ENCODE measurements around the gene RMDN2.

Gene RMDN2

DNA sequence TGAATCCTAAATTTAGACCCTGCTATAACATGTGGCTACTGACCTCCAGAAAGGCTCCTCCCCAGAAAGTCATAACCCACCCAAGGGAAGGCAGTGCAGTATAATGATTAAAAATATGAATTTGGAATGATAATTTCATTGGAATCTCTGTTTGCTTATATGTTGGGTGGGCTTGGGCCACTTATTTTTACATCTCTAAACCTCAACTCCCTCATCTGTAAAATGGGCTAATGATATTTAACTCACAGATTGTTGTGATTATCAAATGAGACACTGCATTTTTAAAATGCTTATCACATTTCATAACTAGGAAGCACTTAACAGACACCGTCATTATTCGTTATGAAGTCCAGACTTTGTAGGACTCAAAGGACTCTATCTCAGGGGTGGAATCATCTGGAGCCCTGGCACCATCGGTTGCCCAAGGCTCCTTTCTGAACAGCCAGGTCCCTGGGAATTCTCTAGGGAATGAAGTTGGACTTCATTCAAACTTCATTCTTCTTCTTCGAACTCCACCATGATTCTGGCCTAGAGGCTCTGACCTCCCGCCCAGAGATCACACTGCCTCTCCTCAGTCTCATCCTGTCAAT, 33.1 kb upstream of the RMDN2 start:
- TF ChIP-seq, protein P1, sequence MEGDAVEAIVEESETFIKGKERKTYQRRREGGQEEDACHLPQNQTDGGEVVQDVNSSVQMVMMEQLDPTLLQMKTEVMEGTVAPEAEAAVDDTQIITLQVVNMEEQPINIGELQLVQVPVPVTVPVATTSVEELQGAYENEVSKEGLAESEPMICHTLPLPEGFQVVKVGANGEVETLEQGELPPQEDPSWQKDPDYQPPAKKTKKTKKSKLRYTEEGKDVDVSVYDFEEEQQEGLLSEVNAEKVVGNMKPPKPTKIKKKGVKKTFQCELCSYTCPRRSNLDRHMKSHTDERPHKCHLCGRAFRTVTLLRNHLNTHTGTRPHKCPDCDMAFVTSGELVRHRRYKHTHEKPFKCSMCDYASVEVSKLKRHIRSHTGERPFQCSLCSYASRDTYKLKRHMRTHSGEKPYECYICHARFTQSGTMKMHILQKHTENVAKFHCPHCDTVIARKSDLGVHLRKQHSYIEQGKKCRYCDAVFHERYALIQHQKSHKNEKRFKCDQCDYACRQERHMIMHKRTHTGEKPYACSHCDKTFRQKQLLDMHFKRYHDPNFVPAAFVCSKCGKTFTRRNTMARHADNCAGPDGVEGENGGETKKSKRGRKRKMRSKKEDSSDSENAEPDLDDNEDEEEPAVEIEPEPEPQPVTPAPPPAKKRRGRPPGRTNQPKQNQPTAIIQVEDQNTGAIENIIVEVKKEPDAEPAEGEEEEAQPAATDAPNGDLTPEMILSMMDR (IDR thresholded peaks at IDR 0.05; ENCODE audit: low read depth, low read length) = no peak
- DNase-seq (ENCODE audit: extremely low read depth, low read depth) = no peak

DNA sequence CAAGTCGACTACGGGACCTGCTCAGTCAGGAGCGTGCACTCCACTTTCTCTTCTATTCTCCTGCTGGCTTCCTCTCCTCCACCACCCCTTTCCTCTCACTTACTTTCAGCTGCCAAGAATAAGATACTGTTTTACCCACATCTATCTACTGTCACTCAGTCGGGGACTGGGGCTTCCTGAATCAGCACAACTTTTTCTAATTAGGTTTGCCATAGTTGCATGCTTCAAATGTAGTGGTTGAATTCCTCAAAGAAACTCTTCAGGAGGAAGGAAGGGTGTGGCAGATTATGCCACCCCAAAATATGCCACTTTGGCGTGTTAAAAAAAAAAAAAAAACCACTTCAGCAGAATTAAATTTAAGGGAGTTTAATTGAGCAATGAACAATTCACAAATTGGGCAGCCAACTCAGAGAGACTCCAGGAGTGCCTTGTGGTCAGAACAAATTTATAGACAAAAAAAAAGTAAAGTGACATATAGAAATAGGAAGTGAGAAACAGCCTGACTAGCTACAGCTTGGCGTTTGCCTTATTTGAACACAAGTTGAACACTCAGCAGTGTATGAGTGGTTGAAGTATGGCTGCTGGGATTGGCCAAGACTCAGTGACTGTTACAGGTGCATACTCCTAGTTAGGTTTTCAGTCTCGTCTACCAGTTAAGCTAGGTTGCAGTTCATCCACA, 32.5 kb upstream of the RMDN2 start:
- DNase-seq (ENCODE audit: extremely low read depth, low read depth) = no peak
- TF ChIP-seq, protein P1 (IDR thresholded peaks at IDR 0.05; ENCODE audit: low read depth, low read length) = no peak

DNA sequence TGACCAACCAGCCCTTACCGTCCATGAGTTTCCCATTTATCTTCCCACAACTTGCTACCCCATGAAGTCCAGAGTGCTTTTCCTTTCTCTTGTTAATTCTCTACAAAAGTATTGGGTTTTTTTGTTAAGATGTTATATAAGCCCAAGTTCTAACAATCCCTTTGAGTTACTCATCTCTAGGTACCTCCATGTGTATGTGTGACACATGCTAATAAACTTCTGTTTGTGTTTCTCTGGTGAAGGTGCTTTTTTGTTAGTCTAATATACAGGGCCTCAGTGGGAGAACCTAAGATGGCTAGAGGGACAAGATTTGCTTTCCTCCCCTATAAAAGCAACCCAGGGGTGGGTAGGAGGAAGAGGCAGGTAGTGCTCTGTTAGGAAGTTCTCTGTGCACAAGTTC, 31.8 kb upstream of the RMDN2 start:
- TF ChIP-seq, protein P1 (IDR thresholded peaks at IDR 0.05; ENCODE audit: low read depth, low read length) = no peak
- DNase-seq (ENCODE audit: extremely low read depth, low read depth) = no peak

DNA sequence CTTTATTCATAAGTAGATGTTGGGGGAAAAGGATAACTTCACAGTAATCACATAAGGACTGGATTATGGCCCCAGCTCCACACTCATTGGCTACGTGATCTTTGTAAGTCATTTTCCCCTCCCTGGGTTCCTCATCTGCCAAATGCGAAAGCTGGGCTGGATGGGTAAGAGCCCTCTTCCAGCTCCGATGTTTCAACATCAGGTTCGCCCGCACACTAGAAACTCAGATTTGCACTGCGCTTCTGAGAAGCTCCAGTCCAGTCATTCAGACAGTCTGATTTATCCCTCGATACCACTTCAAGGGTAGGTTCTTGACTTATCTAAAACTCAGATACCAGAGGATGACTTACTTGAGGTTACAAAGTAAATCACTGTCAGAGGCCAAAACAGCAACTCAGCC, 31.0 kb upstream of the RMDN2 start:
- TF ChIP-seq, protein P1 (IDR thresholded peaks at IDR 0.05; ENCODE audit: low read depth, low read length) = no peak
- no peak for DNase-seq (ENCODE audit: extremely low read depth, low read depth)

DNA sequence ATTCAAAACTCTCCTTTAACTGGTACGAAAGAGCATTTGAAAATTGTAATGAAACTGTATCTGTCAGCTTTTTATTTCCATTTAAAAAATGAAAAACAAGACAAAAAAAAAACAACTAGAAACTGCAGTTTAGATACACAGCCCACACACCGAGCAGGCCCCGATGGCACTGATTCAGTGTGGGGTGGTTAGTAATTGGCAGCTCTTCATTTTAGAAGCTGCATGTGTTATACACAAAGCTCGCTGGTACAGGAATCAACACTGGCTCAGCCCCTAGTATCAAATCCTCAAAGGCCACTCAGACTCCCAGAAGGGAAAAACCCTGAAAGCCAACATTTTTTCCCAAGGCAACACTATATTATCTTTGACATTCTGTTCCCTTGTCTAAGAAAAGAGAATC, 30.5 kb upstream of the RMDN2 start:
- TF ChIP-seq, protein P1 (IDR thresholded peaks at IDR 0.05; ENCODE audit: low read depth, low read length) = no peak
- no peak for DNase-seq (ENCODE audit: extremely low read depth, low read depth)

DNA sequence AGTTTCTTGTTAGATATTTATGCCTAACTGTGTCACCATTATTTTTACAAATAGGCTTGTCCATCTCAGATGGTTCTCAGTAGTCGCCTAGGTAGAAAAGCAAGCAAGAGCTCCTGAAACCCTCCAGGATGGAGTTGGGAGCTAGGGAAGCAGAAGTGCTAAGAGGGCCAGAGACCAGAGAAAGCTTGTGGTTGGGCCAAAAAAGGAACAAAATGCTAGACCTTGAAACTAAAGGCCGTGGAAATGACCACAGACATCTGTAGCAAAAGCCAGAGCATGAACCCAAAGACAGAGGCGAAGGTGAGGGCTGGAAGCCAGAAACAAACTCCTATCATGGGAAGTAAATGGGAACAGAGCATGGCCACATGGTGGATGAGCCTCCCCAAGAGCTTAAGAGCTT, 29.9 kb upstream of the RMDN2 start:
- TF ChIP-seq, protein P1 (IDR thresholded peaks at IDR 0.05; ENCODE audit: low read depth, low read length) = no peak
- DNase-seq (ENCODE audit: extremely low read depth, low read depth) = no peak

DNA sequence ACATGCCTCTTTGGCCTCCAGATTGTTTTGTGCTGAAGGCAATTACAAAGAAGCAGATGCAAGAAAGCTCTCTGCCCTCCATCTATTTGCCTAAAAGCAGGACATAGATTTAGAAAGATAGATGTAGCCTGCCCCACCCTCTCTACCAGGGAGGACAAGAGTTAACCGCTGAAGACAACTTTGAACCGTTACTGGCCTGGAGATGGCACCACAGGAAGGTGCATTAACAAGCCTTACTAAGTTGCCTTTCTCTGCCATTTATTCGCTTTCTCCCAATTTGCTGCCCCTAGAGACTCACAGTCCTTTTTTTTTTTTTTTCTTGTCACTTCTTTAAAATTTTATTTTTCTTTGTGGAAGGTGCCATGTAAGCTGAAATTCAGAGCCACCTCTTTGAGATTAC, 28.8 kb upstream of the RMDN2 start:
- DNase-seq (ENCODE audit: extremely low read depth, low read depth) = no peak
- TF ChIP-seq, protein P1 (IDR thresholded peaks at IDR 0.05; ENCODE audit: low read depth, low read length) = no peak; the same call in 1 of the 2 replicates
